KMS-11 (cell line): ENCODE measurements around the gene CORO2B.

Experiments used
- H2AFZ ChIP-seq: fragments of 200-600 bp; sonication (generic); 2 replicates; pipeline ENCODE4 v1.6.1; 2016; ENCODE audit warnings: antibody characterized with exemption, mixed run types, low read depth
- H3K27ac ChIP-seq: fragments of 200-600 bp; sonication (generic); 2 replicates; pipeline ENCODE4 v1.6.1; 2016; ENCODE audit warnings: mild to moderate bottlenecking, mixed run types
- H3K27me3 ChIP-seq: fragments of 200-600 bp; sonication (generic); 2 replicates; pipeline ENCODE4 v1.6.1; 2017; ENCODE audit warnings: mild to moderate bottlenecking, low read depth, mixed run types, moderate library complexity; ENCODE audit not compliant: insufficient read depth
- H3K36me3 ChIP-seq: fragments of 200-600 bp; sonication (generic); 2 replicates; pipeline ENCODE4 v1.6.1; 2017; ENCODE audit warnings: mild to moderate bottlenecking, mixed run types; ENCODE audit not compliant: insufficient read depth
- H3K4me1 ChIP-seq: fragments of 200-600 bp; sonication (generic); 2 replicates; pipeline ENCODE4 v1.6.1; 2016; ENCODE audit warnings: mild to moderate bottlenecking, low read depth, mixed run types; ENCODE audit not compliant: poor library complexity, severe bottlenecking
- H3K4me2 ChIP-seq: fragments of 200-600 bp; sonication (generic); 2 replicates; pipeline ENCODE4 v1.7.0; 2016; ENCODE audit warnings: mild to moderate bottlenecking, mixed run types
- H3K4me3 ChIP-seq: fragments of 200-600 bp; sonication (generic); IDR thresholded peaks from 2 replicates; pipeline ENCODE4 v1.6.1; 2017; ENCODE audit warnings: low read depth, low read length, mixed read lengths; ENCODE audit not compliant: insufficient read depth
- H3K79me2 ChIP-seq: fragments of 200-600 bp; sonication (generic); 2 replicates; pipeline ENCODE4 v1.6.1; 2016; ENCODE audit warnings: low read depth, mixed run types; ENCODE audit not compliant: insufficient read depth
- H3K9ac ChIP-seq: fragments of 200-600 bp; sonication (generic); 2 replicates; pipeline ENCODE4 v1.6.1; 2016; ENCODE audit warnings: mild to moderate bottlenecking, mixed run types
- H4K20me1 ChIP-seq: fragments of 200-600 bp; sonication (generic); 2 replicates; pipeline ENCODE4 v1.6.1; 2016; ENCODE audit warnings: mild to moderate bottlenecking, mixed run types; ENCODE audit not compliant: insufficient read depth
- TF ChIP-seq, protein P1 (sequence below): fragments of 200-600 bp; sonication (generic); conservative IDR thresholded peaks from 2 replicates; pipeline ENCODE4 v1.6.1; 2017; ENCODE audit warnings: low read depth, mild to moderate bottlenecking, antibody characterized with exemption, low read length, moderate library complexity, mixed read lengths

The CORO2B gene

DNA sequence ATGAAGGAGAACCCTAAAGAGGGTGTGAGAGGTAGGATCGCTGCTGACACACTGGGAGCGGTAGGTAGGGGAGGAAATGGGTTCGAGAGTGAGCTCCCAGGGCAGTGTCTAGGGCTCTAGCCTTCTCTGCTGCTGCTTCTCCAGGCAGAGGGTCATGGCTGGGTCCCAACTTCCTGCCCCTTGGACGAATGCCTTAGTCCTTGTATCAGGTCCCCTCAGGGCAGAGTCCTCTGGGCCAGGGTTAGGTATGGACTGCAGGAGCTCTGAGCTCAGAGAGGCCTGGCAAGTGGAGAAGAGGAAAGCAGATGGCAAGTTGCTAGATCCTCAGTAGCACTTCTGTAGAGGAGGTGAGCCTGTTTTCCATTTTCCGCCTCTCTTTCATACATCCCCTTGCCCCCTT lies 2.9 kb downstream of the CORO2B start:
- H3K36me3 ChIP-seq: no peaks in the 10 kb centered on the region
- no peaks in the 10 kb centered on the region for H3K27me3 ChIP-seq
- no peak overlapping the region for H2AFZ ChIP-seq
- no peaks in the 10 kb centered on the region for H3K79me2 ChIP-seq
- no peak overlapping the region for H3K27ac ChIP-seq
- H3K9ac ChIP-seq: no peak overlapping the region
- no peaks in the 10 kb centered on the region for H3K4me1 ChIP-seq
- H3K4me3 ChIP-seq: no peak overlapping the region
- no peaks in the 10 kb centered on the region for H4K20me1 ChIP-seq
- TF ChIP-seq, protein P1, sequence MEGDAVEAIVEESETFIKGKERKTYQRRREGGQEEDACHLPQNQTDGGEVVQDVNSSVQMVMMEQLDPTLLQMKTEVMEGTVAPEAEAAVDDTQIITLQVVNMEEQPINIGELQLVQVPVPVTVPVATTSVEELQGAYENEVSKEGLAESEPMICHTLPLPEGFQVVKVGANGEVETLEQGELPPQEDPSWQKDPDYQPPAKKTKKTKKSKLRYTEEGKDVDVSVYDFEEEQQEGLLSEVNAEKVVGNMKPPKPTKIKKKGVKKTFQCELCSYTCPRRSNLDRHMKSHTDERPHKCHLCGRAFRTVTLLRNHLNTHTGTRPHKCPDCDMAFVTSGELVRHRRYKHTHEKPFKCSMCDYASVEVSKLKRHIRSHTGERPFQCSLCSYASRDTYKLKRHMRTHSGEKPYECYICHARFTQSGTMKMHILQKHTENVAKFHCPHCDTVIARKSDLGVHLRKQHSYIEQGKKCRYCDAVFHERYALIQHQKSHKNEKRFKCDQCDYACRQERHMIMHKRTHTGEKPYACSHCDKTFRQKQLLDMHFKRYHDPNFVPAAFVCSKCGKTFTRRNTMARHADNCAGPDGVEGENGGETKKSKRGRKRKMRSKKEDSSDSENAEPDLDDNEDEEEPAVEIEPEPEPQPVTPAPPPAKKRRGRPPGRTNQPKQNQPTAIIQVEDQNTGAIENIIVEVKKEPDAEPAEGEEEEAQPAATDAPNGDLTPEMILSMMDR: no peak
- no peak overlapping the region for H3K4me2 ChIP-seq

DNA sequence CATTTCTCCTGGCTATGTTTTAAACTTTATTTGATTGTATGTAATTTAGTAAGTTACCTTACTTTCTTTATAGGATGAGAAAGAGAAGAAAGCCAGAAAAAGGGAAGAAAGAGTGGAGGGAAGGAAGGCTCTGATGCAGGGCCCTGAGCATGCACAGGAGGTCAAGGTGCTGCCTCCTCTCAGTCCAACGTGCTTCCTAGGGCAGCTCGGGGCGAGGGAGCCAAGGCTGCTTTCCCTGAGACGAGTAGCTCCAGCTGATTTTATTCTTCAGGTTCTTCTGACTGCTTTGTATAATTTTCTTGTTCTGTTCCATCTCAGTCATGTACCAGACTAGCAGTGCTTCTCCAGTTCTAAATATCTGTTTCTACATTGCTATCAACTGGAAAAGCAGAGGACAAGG lies 3.4 kb downstream of the CORO2B start:
- Histone ChIP-seq H3K36me3 (no peaks in the 10 kb centered on the region), H2AFZ (no peak overlapping the region), H4K20me1 (no peaks in the 10 kb centered on the region), H3K4me3 (no peak overlapping the region), H3K4me2 (no peak overlapping the region), H3K79me2 (no peaks in the 10 kb centered on the region), H3K9ac (no peak overlapping the region), H3K27ac (no peak overlapping the region), H3K27me3 (no peaks in the 10 kb centered on the region), H3K4me1 (no peaks in the 10 kb centered on the region)
- TF ChIP-seq, protein P1: no peak

DNA sequence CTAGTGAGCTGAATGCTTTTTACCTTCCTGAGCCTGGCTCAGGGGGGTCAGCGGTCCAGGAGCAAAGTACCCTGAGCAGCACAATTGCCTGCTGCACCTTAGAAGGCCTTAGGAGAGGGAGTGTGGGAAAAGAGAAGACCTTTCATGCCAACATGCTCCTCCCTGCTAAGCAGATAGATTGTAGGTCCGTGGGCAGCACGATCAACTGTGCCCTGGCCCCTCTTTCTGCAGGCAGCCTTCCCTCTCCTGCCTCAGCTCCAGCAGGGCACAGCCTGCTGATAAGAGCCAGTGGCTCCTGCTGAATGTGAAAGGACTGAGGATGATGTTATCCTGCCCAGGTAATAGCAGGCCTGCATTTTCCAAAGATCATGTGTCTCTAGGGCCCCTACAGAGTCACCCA lies 4.1 kb downstream of the CORO2B start:
- Histone ChIP-seq H3K9ac (no peak overlapping the region), H3K27me3 (no peaks in the 10 kb centered on the region), H3K79me2 (no peaks in the 10 kb centered on the region), H2AFZ (no peak overlapping the region), H3K4me3 (no peak overlapping the region), H3K27ac (no peak overlapping the region), H3K4me1 (no peaks in the 10 kb centered on the region), H4K20me1 (no peaks in the 10 kb centered on the region), H3K4me2 (no peak overlapping the region), H3K36me3 (no peaks in the 10 kb centered on the region)
- TF ChIP-seq, protein P1: no peak

DNA sequence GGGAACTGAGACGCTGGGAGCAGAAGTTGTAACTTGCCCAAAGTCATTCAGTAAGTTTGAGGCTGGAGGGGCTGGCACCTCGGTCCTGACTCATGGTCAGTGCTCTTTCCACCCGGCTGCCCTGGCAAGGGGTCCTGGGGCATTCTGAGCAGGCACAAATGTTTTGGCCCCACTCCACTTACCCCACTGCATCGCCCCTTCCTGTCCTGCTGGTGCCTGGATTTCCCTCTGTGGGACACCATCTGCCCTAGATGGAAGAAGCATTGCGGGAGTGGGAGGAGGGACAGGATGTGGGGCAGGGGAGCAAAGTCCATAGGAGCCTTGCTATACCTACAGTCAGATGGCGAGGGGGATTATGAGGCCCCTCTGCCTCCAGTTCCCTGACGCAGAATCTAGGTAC lies 4.5 kb downstream of the CORO2B start:
- Histone ChIP-seq H3K27ac (no peak overlapping the region), H3K4me2 (no peak overlapping the region), H3K4me1 (no peaks in the 10 kb centered on the region), H4K20me1 (no peaks in the 10 kb centered on the region), H3K9ac (no peak overlapping the region), H3K36me3 (no peaks in the 10 kb centered on the region), H3K79me2 (no peaks in the 10 kb centered on the region), H2AFZ (no peak overlapping the region), H3K4me3 (no peak overlapping the region), H3K27me3 (no peaks in the 10 kb centered on the region)
- TF ChIP-seq, protein P1: no peak
